Liver (tissue), 9 donors: ENCODE measurements around the gene HEATR3. TPM values are rescaled to one million over a fixed set of nuclear protein-coding genes. Genes with fewer than 3 reads are reported as not detected.

Experiments
- DNase-seq: peaks from one replicate; pipeline ENCODE4 v3.0.0-alpha.2; 2017; ENCODE audit warnings: low spot score
- H3K27ac ChIP-seq, 2 donors: one replicate each; pipeline ENCODE4 v1.7.0; 2013; ENCODE audit warnings: inconsistent platforms in 2 of 2, low read length in 2 of 2, control low read depth in 1 of 2, low read depth in 1 of 2, mild to moderate bottlenecking in 1 of 2
- H3K27me3 ChIP-seq, 4 donors: one replicate each; pipeline versions ENCODE4 v1.6.1 to v1.7.0; 2013; ENCODE audit warnings: low read length in 3 of 4, inconsistent platforms in 1 of 4, mild to moderate bottlenecking in 1 of 4, moderate library complexity in 1 of 4; ENCODE audit not compliant: control insufficient read depth in 4 of 4, insufficient read depth in 4 of 4
- H3K36me3 ChIP-seq, 4 donors: one replicate each; pipeline versions ENCODE4 v1.6.1 to v1.7.0; 2013; ENCODE audit warnings: low read length in 3 of 4, mild to moderate bottlenecking in 3 of 4, low read depth in 1 of 4, moderate library complexity in 1 of 4; ENCODE audit not compliant: control insufficient read depth in 4 of 4, insufficient read depth in 3 of 4
- H3K4me1 ChIP-seq, 4 donors: one replicate each; pipeline versions ENCODE4 v1.6.1 to v1.7.0; 2013; ENCODE audit warnings: low read length in 3 of 4, mild to moderate bottlenecking in 3 of 4, moderate library complexity in 1 of 4; ENCODE audit not compliant: control insufficient read depth in 4 of 4, insufficient read depth in 4 of 4
- H3K4me3 ChIP-seq, 3 donors: one replicate each; pipeline versions ENCODE4 v1.6.1 to v1.7.0; 2013; ENCODE audit warnings: low read length in 3 of 3, control low read depth in 1 of 3, low read depth in 1 of 3, mild to moderate bottlenecking in 1 of 3
- H3K9ac ChIP-seq, 2 donors: one replicate each; pipeline ENCODE4 v1.7.0; 2013; ENCODE audit warnings: low read length in 2 of 2, mild to moderate bottlenecking in 2 of 2, moderate library complexity in 2 of 2, control low read depth in 1 of 2, low read depth in 1 of 2
- H3K9me3 ChIP-seq, 4 donors: one replicate each; pipeline versions ENCODE4 v1.6.1 to v1.7.0; 2013; ENCODE audit warnings: low read length in 3 of 4; ENCODE audit not compliant: control insufficient read depth in 4 of 4
- ATF3 ChIP-seq: IDR thresholded peaks from 2 replicates; pipeline ENCODE4 v1.6.1; 2016; ENCODE audit warnings: antibody characterized with exemption
- CTCF ChIP-seq: fragments of 150-350 bp; IDR thresholded peaks from 2 replicates; pipeline ENCODE4 v1.5.1; 2017; ENCODE audit warnings: improper control_type of control experiment, low read depth, low read length; ENCODE audit not compliant: missing input control
- EGR1 ChIP-seq, 2 donors: IDR thresholded peaks; 2 replicates each; pipeline ENCODE4 v1.6.1; 2016 to 2018; ENCODE audit warnings: antibody characterized with exemption in 2 of 2, low read depth in 2 of 2
- FOXA1 ChIP-seq: IDR thresholded peaks from 2 replicates; pipeline ENCODE4 v1.6.1; 2016; ENCODE audit warnings: antibody characterized with exemption
- FOXA2 ChIP-seq: IDR thresholded peaks from 2 replicates; pipeline ENCODE4 v1.6.1; 2016; ENCODE audit warnings: antibody characterized with exemption
- HNF4A ChIP-seq, 2 donors: conservative IDR thresholded peaks; 2 replicates each; pipeline ENCODE4 v1.6.1; 2016; ENCODE audit warnings: antibody characterized with exemption in 2 of 2, mild to moderate bottlenecking in 2 of 2
- HNF4G ChIP-seq: IDR thresholded peaks from 2 replicates; pipeline ENCODE4 v1.6.1; 2016; ENCODE audit warnings: antibody characterized with exemption
- JUND ChIP-seq, 2 donors: IDR thresholded peaks; 2 replicates each; pipeline ENCODE4 v1.6.1; 2016; ENCODE audit warnings: antibody characterized with exemption in 2 of 2
- MAX ChIP-seq: IDR thresholded peaks from 2 replicates; pipeline ENCODE4 v1.6.1; 2016; ENCODE audit warnings: antibody characterized with exemption
- NR2F2 ChIP-seq: IDR thresholded peaks from 2 replicates; pipeline ENCODE4 v1.6.1; 2016; ENCODE audit warnings: antibody characterized with exemption
- RAD21 ChIP-seq, 2 donors: IDR thresholded peaks; 2 replicates each; pipeline ENCODE4 v1.6.1; 2016; ENCODE audit warnings: antibody characterized with exemption in 2 of 2, mild to moderate bottlenecking in 2 of 2
- REST ChIP-seq: IDR thresholded peaks from 2 replicates; pipeline ENCODE4 v1.6.1; 2016; ENCODE audit warnings: antibody characterized with exemption, mild to moderate bottlenecking
- RXRA ChIP-seq, 2 donors: IDR thresholded peaks; 2 replicates each; pipeline ENCODE4 v1.6.1; 2017 to 2018; ENCODE audit warnings: antibody characterized with exemption in 2 of 2, mild to moderate bottlenecking in 1 of 2
- SP1 ChIP-seq: IDR thresholded peaks from 2 replicates; pipeline ENCODE4 v1.6.1; 2018; ENCODE audit warnings: antibody characterized with exemption, mild to moderate bottlenecking
- TAF1 ChIP-seq: conservative IDR thresholded peaks from 2 replicates; pipeline ENCODE4 v1.6.1; 2016; ENCODE audit warnings: antibody characterized with exemption, mild to moderate bottlenecking
- YY1 ChIP-seq: IDR thresholded peaks from 2 replicates; pipeline ENCODE4 v1.6.1; 2016; ENCODE audit warnings: antibody characterized with exemption, mild to moderate bottlenecking
- ZBTB33 ChIP-seq: IDR thresholded peaks from 2 replicates; pipeline ENCODE4 v1.6.1; 2016; ENCODE audit warnings: antibody characterized with exemption
- WGBS: extraction: QIAGEN DNeasy Blood & Tissue Kit; methylation state at CpG from one replicate; pipeline ENCODE4 v1.1.7; 2013; 5-methylcytosine and 5-hydroxymethylcytosine counted together
- polyA plus RNA-seq, 2 donors: library from polyadenylated mRNA; stranded (reverse) in 1 of 2; unstranded in 1 of 2; fragments of 200-250 nt in 1 of 2; fragments of >200 nt in 1 of 2; fragmentation: Nextera tagmentation in 1 of 2; extraction: Ambion mirVana in 1 of 2; gene quantifications; one replicate each; pipeline versions ENCODE4 v1.2.1 to v1.2.3, GENCODE V29; 2013 to 2015
- total RNA-seq, 2 donors: library from RNA; depleted of rRNA; stranded (reverse); fragments of >200 nt; gene quantifications; one replicate each; pipeline ENCODE4 v1.2.3, GENCODE V29; 2014
- donor health status: healthy.
- donor health status: healthy.
- donor health status: healthy.
- donor health status: healthy.
- donor health status: healthy.

HEATR3 gene
- total and polyA plus RNA-seq, 4 donors: 3.8 to 24.3 (median 9.7) TPM

GRCh38 chr16:50069060-50069459 lies 3.3 kb downstream of the HEATR3 start:
- H3K4me1 ChIP-seq: peaks cover 0 to 17% (median 7%) of the 10 kb centered on the region in 4 donors
- TF ChIP-seq NR2F2: no peak
- TF ChIP-seq HNF4G: no peak
- no peak for TF ChIP-seq YY1
- TF ChIP-seq TAF1: no peak
- TF ChIP-seq CTCF: no peak
- TF ChIP-seq EGR1 (IDR thresholded peaks at IDR 0.05; ENCODE audit: low read depth in 2 of 2): no peak
- no peak for TF ChIP-seq RAD21 (IDR thresholded peaks at IDR 0.05)
- no peak for TF ChIP-seq SP1
- TF ChIP-seq FOXA1: no peak
- no peaks in the 10 kb centered on the region for H3K9me3 ChIP-seq
- no peaks in the 10 kb centered on the region for H3K27me3 ChIP-seq
- H3K4me3 ChIP-seq: no peak overlapping the region
- 99% methylated on average over 1 of the region's 1 CpG for WGBS
- no peak overlapping the region for H3K9ac ChIP-seq
- H3K27ac ChIP-seq: no peak overlapping the region
- DNase-seq: no peak
- peaks cover 1 to 13% (median 10%) of the 10 kb centered on the region in 4 donors for H3K36me3 ChIP-seq

GRCh38 chr16:50071075-50071671 lies 5.4 kb downstream of the HEATR3 start:
- no peak overlapping the region for H3K4me3 ChIP-seq
- H3K9ac ChIP-seq: no peak overlapping the region
- no peaks in the 10 kb centered on the region for H3K9me3 ChIP-seq
- H3K27me3 ChIP-seq: no peaks in the 10 kb centered on the region
- no peak for DNase-seq
- TF ChIP-seq FOXA1 (no peak), REST (no peak), HNF4A (conservative IDR thresholded peaks at IDR 0.05) (no peak), HNF4G (no peak), FOXA2 (no peak), RXRA (IDR thresholded peaks at IDR 0.05) (no peak), SP1 (no peak), MAX (no peak), RAD21 (IDR thresholded peaks at IDR 0.05) (no peak), JUND (IDR thresholded peaks at IDR 0.05) (no peak), NR2F2 (no peak), YY1 (no peak), TAF1 (no peak), ZBTB33 (no peak), EGR1 (IDR thresholded peaks at IDR 0.05; ENCODE audit: low read depth in 2 of 2) (no peak), ATF3 (no peak), CTCF (no peak)
- H3K4me1 ChIP-seq: peaks cover 0 to 14% (median 7%) of the 10 kb centered on the region in 4 donors
- peaks cover 1 to 16% (median 10%) of the 10 kb centered on the region in 4 donors for H3K36me3 ChIP-seq
- 81% methylated on average over 2 of the region's 2 CpGs for WGBS
- H3K27ac ChIP-seq: no peak overlapping the region
